Stimulated activated CD8-positive, alpha-beta memory T cell treated with anti-CD3 and anti-CD28 coated beads, Interleukin-15, amount 100 ng/mL, for 1 hour (primary cell): ENCODE data around the gene PLAAT2.

Experiments
- DNase-seq: peaks from one replicate; pipeline ENCODE4 v3.0.0-alpha.2; 2020; ENCODE audit warnings: low read depth

The PLAAT2 gene

DNA sequence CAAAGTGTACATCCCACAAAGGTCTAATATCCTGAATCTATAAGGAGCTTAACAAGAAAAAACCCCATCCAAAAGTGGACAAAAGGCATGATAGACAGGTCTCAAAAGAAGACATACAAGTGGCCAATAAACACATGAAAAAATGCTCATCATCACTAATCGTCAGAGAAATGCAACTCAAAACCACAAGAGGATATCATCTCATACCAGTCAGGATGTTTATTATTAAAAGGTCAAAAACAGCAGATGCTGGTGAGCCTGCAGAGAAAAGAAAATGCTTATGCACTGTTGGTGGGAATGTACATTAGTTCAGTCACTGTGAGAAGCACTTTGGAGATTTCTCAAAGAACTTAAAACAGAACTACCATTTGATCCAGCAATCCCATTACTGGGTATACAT lies 44.6 kb downstream of the PLAAT2 start:
- no peak for DNase-seq

DNA sequence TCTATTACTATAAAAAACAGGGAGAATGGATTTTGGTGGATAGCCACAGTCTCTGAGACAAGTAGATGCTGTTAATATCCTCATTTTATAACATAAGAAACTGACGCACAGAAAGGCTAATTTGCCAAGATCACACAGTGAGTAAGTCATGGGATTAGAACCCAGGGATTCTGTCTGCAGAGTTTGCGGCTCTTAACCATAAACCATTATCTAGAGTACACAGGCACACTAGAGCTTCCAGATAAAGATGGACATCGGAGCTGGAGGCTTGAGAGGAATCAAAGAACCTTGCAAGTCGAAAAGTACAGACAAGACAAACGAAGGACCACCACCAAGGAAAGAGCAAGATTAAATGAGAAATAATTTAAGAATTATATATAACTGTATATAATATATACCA lies 46.0 kb downstream of the PLAAT2 start:
- DNase-seq: no peak

DNA sequence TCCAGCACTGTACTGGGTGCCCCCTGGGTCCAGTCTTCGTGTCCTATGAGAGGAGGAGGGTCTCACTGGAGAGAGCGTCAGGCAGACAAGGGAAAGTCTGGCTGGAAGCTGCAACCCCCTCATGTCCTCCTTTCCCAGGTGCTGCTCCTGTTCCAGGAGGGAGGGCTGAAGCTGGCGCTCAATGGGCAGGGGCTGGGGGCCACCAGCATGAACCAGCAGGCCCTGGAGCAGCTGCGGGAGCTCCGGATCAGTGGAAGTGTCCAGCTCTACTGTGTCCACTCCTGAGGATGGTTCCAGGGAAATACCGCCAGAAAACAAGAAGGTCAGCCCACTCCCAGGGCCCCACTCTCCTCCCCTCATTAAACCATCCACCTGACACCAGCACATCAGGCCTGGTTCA lies 47.1 kb downstream of the PLAAT2 start:
- DNase-seq: no peak

DNA sequence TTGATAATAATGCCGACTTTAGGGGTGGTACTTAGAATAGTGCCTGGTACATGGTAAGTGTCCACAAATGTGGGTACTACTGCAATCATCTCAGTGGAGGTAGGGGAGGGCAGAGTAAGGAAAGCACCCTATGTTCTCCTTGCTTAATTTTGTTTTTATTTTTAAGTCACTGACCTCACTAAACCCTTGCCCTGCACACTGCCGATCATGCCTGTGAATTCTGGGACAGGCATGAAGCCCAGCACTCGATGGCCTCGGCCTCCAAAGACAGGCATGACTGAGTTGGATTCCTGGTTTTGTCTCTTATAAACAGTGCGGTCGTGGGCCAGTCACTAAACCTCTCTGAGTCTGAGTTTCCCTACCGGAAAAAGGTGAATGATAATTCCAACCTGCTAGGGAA lies 50.4 kb downstream of the PLAAT2 start:
- DNase-seq: no peak

DNA sequence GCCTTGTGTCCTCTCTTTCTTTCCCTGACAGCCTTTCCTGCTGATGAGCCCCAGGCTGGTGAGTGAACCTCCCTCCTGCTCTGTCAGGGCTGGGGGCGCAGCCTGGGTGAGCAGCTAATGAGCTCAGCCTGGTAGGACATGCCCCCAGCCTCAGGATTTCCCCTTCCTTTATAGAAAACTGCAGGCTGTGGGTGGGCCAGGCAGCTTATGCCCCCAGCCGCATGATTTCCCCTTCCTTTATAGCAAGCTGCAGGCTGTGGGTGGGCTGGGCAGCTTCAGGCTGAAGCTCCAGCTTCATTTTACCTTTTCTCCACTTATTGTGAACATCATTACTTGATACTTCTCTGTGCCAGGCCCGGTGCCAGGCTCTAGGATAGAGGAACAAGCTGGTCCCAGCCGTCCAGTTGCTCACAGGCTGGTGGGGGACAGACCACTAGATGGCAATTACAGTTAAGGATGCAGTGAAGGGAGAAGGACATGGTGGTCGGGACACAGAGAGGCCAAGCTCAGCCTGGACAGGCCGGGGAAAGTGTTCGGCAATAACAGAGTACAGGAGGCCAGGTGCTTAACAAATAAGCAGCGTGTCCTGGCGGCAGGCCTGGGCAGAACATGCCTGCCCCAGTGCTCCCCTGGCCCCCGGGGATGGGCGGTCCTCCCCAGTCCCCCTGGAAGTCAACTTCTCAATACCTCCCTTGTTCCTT lies 52.0 kb downstream of the PLAAT2 start:
- DNase-seq: no peak

DNA sequence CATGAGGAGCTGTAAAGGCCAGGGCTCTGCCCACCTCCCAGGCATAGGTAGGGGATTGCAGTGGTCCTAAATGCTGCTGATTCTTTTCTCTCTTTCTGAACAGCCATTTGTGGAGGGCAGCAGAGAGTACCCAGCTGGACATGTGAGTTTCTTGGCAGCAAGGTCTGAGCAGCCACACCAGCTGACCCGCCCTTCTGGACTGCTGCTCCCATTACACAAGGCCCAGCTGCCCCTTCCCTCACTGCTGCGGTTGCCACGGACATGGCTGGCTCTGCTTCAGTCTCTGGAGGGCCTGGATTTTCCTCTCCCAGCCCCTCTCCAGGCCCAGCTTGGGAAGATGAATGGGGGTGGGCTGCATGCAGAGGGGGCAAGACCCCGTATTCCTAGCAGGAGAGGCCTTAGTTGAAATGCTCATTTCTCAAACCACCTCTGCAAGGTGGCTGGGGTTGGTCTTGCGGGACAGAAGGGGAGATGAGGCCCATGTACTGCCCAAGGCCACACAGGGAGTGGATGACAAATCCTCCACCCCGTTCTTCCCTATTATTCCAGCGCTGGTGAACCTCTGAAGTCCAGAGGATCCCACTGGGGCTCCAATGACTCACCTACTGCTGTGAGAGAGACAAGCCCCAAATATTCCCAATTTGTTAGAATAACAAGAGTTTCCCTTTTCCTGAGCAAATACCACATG lies 52.7 kb downstream of the PLAAT2 start:
- DNase-seq: no peak

DNA sequence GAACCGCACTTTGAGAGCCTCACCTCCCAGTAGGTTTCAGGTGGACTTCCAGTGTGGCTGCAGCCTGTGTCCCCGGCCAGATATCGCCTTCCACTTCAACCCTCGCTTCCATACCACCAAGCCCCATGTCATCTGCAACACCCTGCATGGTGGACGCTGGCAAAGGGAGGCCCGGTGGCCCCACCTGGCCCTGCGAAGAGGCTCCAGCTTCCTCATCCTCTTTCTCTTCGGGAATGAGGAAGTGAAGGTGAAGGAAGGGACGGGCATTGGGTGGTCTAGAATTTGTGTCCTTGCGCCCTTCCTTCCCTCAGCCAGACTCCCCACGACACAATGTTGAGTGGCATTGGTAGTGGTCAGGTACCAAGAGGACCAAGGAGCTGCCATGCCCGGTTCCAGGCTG lies 54.4 kb downstream of the PLAAT2 start:
- DNase-seq: no peak

DNA sequence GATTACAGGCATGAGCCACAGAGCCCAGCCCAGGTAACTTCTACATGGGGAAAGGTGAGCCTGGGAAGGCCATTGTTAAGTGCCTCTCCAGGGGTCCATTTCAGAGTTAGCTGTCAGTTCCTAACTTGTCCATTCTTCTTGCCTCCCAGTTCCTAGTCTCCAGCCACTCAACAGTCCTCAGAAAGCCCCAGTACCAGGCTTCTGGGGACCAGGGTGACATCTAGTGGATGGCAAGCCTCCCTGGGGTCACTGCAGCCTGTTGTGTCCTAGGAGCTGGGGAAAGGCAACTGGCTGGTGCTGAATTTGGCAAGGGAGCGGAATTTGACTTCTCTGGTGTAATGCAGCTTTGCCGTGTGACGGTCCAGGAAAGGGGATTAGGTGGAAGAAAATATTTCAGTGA lies 55.2 kb downstream of the PLAAT2 start:
- no peak for DNase-seq

DNA sequence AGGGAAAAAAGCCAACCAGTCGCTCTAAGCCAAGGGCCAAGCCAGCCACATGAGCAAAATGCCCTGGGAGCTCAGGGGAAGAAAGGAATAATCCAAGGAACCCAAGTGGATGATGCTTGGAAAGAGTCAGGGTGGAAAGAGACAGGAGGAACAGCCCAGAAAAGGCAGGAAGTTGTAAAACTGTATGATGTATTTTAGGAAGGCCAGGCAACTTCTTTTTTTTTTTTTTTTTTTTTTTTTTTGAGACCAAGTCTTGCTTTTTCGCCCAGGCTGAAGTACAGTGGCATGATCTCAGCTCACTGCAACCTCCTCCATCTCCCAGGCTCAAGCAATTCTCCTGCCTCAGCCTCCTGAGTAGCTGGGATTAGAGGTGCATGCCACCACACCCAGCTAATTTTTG lies 55.7 kb downstream of the PLAAT2 start:
- DNase-seq: no peak

DNA sequence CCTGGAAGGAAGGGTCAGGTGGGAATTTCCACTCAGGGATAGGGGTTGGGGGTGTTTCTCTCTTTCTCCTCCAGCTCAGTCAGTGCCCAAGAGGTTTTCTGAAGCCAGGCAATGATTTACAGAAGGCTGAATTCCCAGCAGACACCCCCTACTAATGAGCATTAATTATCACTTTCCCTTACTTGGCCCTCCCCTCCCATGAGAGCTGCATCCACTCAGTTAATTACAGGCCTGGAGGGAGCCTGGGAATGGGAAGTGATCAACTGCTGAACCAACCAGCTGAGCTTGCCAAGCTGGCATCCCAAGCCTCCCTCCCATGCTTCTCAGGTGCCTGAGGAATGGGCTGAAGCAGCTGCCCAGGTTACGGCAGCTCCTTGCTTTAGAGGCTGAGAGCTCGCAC lies 56.3 kb downstream of the PLAAT2 start:
- DNase-seq: no peak

DNA sequence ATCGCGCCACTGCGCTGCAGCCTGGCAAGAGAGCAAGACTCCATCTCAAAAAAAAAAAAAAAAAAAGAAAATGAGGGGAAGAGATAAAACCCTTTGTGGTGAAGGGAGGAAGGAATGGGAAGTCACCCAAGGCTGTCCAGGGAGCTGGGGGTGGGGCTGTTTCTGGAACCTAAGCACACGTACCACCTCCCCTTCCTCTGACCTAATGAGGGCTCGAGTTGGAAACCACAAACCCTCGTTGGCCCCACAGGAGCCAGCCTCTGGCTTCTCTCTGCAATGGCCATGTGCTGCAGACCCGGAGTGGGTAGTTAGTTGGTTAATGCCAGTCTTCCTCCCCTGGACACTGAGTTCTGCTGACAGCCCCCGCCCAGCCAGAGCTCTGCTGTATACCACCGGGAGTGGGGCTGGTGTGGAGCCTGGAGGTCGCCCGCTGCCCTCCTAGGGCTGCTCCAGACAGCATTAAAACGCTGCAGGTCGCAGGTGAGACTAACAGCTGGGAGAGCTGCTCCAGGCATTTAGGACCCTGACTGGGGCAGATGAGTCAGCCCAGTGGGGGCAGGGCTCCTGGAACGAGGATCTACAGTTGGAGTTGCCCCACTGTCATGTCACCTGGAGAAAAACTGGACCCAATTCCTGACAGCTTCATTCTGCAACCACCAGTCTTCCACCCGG lies 57.2 kb downstream of the PLAAT2 start, which contains the start of gene LGALS12:
Gene LGALS12, plus strand, starts transcription at position 228 of the 672 bp plus-strand sequence. Its CDS starts 375 bp downstream, at position 603.
- DNase-seq: no peak

DNA sequence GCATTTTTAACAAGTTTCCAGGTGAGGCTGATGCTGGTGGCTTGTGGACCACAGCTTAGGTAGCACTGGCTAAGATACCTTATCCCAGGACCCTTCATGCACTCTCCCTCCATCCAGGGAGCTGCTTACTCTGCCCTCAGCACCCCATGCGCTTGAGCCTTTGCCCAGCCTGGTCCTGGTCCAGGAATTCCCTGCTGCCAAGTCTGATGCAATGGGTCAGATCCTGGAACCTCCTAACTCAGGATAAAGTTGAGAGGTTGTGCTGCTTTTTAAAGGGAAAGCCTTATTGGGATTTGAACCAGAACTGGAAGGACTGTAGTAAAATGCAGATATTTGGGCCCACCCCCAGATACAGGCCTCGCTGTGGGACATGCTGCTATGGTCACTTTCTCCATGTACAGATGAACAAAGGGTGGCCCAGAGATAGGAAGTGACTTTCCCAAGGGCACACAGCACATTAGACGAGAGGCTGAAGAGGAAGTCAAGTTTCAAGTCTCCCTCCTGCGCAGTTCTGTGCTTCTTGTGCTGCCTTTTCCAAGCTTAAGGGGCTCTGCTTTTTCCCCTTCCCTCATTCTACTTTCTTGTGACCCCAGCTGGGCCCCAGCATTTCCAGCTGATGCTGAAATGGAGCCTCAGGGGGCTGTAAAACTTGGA lies 58.1 kb downstream of the PLAAT2 start:
- no peak for DNase-seq

DNA sequence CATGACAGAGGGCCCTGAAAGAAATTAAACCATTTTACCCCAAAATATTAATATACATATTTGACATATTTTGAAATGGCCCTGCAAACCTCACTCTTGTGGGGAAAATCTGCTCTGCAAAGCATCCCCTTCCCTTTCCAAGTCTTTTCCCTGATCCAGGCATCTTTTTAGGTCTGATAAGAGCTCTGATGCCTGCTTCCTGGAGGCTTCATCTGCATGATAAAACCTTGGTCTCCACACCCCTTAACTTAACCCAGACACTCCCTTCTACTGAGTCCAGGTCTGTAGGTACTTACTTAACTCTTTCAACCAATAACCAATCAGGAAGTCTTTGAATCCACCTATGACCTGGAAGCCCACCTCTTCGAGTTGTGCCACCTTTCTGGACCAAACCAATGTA lies 59.1 kb downstream of the PLAAT2 start:
- DNase-seq: no peak

DNA sequence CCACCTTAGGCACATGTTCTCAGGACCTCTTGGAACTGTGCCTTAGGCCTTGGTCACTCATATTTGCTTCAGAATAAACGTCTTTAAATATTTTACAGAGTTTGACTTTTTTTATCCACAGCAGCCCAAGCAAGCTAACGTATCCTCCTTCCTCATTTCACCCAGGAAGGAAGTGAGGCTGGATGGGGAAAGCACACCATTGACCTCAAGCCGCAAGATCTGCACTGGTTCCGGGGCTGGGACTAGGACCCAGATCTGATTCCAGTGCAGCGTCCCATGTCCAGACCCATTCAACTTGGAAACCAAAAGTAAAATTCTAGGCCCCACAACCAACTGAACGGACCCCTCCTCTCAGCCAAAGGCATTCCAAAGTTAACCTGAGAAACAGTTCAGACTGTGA lies 59.7 kb downstream of the PLAAT2 start:
- no peak for DNase-seq
